Endothelial cell (in vitro differentiated cells): Measurements from ENCODE around the gene HHAT. TPM values are rescaled to one million over a fixed set of nuclear protein-coding genes. Genes with fewer than 3 reads are reported as not detected.

Experiments used
- DNase-seq: peaks from one replicate; pipeline ENCODE4 v3.0.0; 2021; ENCODE audit warnings: low spot score
- H3K27ac Mint-ChIP-seq: one replicate; pipeline ENCODE4 v1.8.0; 2021; ENCODE audit warnings: mixed read lengths, inconsistent platforms; ENCODE audit not compliant: unreplicated experiment
- H3K27me3 Mint-ChIP-seq: one replicate; pipeline ENCODE4 v1.8.0; 2021; ENCODE audit warnings: mild to moderate bottlenecking, moderate library complexity, mixed read lengths, inconsistent platforms; ENCODE audit not compliant: unreplicated experiment
- H3K36me3 Mint-ChIP-seq: one replicate; pipeline ENCODE4 v1.8.0; 2021; ENCODE audit warnings: mild to moderate bottlenecking, low read depth, mixed read lengths, inconsistent platforms; ENCODE audit not compliant: unreplicated experiment
- H3K4me1 Mint-ChIP-seq: one replicate; pipeline ENCODE4 v1.8.0; 2021; ENCODE audit warnings: mild to moderate bottlenecking, mixed read lengths, inconsistent platforms; ENCODE audit not compliant: unreplicated experiment
- H3K4me3 Mint-ChIP-seq: one replicate; pipeline ENCODE4 v1.8.0; 2021; ENCODE audit warnings: mild to moderate bottlenecking, mixed read lengths, inconsistent platforms; ENCODE audit not compliant: unreplicated experiment
- H3K9me3 Mint-ChIP-seq: one replicate; pipeline ENCODE4 v1.8.0; 2021; ENCODE audit warnings: mixed read lengths, inconsistent platforms; ENCODE audit not compliant: unreplicated experiment
- total RNA-seq: library from RNA; stranded (reverse); fragmentation: NEBNext Ultra II Directional; extraction: Animal tissue kit (Norgen Biotek cat#: 25700); gene quantifications from one replicate; pipeline ENCODE4 v1.2.1, GENCODE V29; 2021; ENCODE audit not compliant: unreplicated experiment
- TF ChIP-seq, protein P1 (sequence below): fragments of 200-600 bp; sonication (generic); IDR thresholded peaks from one replicate; pipeline ENCODE4 v1.5.0; 2021; ENCODE audit warnings: antibody characterized with exemption; ENCODE audit not compliant: unreplicated experiment

HHAT gene
- total RNA-seq, 1 donor from 2014 or later = 6.0 TPM

- H3K27ac Mint-ChIP-seq = no peak overlapping the region
- TF ChIP-seq, protein P1, sequence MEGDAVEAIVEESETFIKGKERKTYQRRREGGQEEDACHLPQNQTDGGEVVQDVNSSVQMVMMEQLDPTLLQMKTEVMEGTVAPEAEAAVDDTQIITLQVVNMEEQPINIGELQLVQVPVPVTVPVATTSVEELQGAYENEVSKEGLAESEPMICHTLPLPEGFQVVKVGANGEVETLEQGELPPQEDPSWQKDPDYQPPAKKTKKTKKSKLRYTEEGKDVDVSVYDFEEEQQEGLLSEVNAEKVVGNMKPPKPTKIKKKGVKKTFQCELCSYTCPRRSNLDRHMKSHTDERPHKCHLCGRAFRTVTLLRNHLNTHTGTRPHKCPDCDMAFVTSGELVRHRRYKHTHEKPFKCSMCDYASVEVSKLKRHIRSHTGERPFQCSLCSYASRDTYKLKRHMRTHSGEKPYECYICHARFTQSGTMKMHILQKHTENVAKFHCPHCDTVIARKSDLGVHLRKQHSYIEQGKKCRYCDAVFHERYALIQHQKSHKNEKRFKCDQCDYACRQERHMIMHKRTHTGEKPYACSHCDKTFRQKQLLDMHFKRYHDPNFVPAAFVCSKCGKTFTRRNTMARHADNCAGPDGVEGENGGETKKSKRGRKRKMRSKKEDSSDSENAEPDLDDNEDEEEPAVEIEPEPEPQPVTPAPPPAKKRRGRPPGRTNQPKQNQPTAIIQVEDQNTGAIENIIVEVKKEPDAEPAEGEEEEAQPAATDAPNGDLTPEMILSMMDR = no peak
Observed at GRCh38 chr1:210690236-210690635, 361.5 kb downstream of the HHAT start.

DNA sequence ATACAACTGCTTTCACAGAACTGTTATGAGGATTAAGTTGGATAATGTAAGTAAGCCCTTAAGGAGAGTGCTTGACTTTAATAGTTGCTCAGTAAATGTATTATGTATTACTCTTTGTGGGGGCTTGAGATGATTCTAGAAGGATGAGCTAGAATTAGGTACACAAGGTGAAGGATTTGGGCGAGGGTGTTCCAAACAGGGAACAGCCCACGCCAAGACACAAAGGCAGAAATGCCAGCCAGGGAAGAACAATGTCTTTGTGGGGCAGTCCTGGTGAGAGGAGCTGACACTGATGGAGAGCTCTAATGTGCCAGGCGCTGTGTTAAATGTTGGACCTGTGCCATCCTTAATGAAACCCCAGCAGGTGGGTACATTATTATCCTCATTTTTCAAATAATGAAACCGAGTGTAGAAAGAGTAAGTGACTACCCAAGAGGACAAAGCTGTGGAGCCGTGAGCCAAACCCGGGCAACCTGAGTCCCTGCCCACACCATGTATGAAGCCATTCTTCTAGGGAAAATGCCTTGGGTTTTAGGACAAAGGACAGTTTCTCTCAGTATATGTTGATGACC, 362.4 kb downstream of the HHAT start:
- TF ChIP-seq, protein P1 = no peak
- H3K27me3 Mint-ChIP-seq = peaks cover 9% of the 10 kb centered on the region
- peaks cover 4% of the 10 kb centered on the region for H3K4me1 Mint-ChIP-seq
- H3K27ac Mint-ChIP-seq = no peak overlapping the region
- no peak for DNase-seq
- H3K36me3 Mint-ChIP-seq = no peaks in the 10 kb centered on the region
- H3K4me3 Mint-ChIP-seq = no peak overlapping the region
- no peaks in the 10 kb centered on the region for H3K9me3 Mint-ChIP-seq

More at GRCh38 chr1:210690236-210690635, 361.5 kb downstream of the HHAT start:
- H3K36me3 Mint-ChIP-seq = no peaks in the 10 kb centered on the region
- H3K4me1 Mint-ChIP-seq = peaks cover 4% of the 10 kb centered on the region
- H3K27me3 Mint-ChIP-seq = peaks cover 9% of the 10 kb centered on the region
- H3K4me3 Mint-ChIP-seq = no peak overlapping the region
- DNase-seq = no peak
- no peaks in the 10 kb centered on the region for H3K9me3 Mint-ChIP-seq

- Mint-ChIP-seq H3K4me1 (peaks cover 4% of the 10 kb centered on the region), H3K27ac (no peak overlapping the region)
- TF ChIP-seq, protein P1 = no peak
Observed at GRCh38 chr1:210692796-210693195, 364.1 kb downstream of the HHAT start.

GRCh38 chr1:210695026-210695425, 366.3 kb downstream of the HHAT start:
- Mint-ChIP-seq H3K4me3 (no peak overlapping the region), H3K9me3 (no peaks in the 10 kb centered on the region), H3K27ac (no peak overlapping the region), H3K27me3 (peaks cover 8% of the 10 kb centered on the region), H3K4me1 (peaks cover 4% of the 10 kb centered on the region), H3K36me3 (no peaks in the 10 kb centered on the region)
- no peak for DNase-seq
- TF ChIP-seq, protein P1 = no peak

More at GRCh38 chr1:210692796-210693195, 364.1 kb downstream of the HHAT start:
- peaks cover 9% of the 10 kb centered on the region for H3K27me3 Mint-ChIP-seq
- H3K4me3 Mint-ChIP-seq = no peak overlapping the region
- no peak for DNase-seq
- H3K36me3 Mint-ChIP-seq = no peaks in the 10 kb centered on the region
- no peaks in the 10 kb centered on the region for H3K9me3 Mint-ChIP-seq

GRCh38 chr1:210696709-210697108, 368.0 kb downstream of the HHAT start:
- TF ChIP-seq, protein P1 = no peak
- Mint-ChIP-seq H3K4me1 (peaks cover 4% of the 10 kb centered on the region), H3K4me3 (no peak overlapping the region), H3K9me3 (no peaks in the 10 kb centered on the region), H3K36me3 (no peaks in the 10 kb centered on the region), H3K27me3 (peaks cover 5% of the 10 kb centered on the region), H3K27ac (no peak overlapping the region)
- no peak for DNase-seq
